Breast epithelium (tissue), 3 donors: ENCODE data around the gene MSX1.

ENCODE experiments used
- POLR2A ChIP-seq: fragments of 450-650 bp; IDR thresholded peaks from one replicate; pipeline ENCODE4 v1.6.1; 2016; ENCODE audit warnings: antibody characterized with exemption, mild to moderate bottlenecking, moderate library complexity
- TF ChIP-seq, protein P1 (sequence below), 3 donors: fragments of 450-650 bp; IDR thresholded peaks; one replicate each; pipeline ENCODE4 v1.5.1; 2016 to 2017; ENCODE audit warnings: antibody characterized with exemption in 3 of 3, mild to moderate bottlenecking in 3 of 3, moderate library complexity in 3 of 3

DNA sequence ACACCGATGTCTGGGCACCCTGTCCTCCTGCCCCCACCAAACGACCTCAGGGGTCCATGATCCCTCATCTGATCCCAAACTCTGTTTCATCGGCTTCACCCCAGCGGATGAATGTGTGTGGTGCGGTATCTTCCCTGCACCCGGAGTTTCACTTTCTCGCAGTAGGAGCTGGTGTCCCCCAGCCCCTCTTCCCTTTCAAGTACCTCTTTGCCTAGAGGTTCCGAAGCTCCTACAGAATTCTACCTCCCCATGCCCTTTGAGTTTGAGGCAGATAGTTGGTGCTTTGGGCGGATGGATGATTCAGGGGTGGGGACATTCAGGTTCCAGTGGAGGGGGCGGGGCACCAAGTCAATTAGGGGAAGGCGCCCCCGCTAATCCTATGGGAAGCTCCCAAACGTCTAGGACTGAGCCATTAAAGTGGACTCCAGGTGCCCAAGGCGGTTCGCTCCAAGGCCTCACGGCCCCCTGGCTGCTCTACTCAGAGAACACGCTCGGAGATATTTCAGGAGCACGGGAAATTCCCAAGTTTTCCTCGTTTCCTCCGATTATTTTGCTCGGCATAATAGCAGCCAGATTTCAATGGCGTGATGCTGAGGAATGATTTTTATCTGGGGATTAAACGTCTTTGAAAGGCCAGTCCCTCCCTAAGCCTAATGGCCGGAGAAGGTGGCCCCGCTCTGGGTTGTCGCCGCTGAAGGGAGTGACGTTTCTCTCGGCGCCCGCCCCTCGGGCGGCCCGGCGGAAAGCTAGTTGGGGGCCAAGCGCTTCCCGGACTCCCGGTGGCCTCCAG lies 1.3 kb downstream of the MSX1 start:
- TF ChIP-seq, protein P1, sequence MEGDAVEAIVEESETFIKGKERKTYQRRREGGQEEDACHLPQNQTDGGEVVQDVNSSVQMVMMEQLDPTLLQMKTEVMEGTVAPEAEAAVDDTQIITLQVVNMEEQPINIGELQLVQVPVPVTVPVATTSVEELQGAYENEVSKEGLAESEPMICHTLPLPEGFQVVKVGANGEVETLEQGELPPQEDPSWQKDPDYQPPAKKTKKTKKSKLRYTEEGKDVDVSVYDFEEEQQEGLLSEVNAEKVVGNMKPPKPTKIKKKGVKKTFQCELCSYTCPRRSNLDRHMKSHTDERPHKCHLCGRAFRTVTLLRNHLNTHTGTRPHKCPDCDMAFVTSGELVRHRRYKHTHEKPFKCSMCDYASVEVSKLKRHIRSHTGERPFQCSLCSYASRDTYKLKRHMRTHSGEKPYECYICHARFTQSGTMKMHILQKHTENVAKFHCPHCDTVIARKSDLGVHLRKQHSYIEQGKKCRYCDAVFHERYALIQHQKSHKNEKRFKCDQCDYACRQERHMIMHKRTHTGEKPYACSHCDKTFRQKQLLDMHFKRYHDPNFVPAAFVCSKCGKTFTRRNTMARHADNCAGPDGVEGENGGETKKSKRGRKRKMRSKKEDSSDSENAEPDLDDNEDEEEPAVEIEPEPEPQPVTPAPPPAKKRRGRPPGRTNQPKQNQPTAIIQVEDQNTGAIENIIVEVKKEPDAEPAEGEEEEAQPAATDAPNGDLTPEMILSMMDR (IDR thresholded peaks at IDR 0.05): no peak
- TF ChIP-seq POLR2A: no peak
